ENCODE results near the gene CDK9.
A peak's percentile ranks its signal among the peaks of the same experiment; 100 is the strongest.

The CDK9 gene

DNA sequence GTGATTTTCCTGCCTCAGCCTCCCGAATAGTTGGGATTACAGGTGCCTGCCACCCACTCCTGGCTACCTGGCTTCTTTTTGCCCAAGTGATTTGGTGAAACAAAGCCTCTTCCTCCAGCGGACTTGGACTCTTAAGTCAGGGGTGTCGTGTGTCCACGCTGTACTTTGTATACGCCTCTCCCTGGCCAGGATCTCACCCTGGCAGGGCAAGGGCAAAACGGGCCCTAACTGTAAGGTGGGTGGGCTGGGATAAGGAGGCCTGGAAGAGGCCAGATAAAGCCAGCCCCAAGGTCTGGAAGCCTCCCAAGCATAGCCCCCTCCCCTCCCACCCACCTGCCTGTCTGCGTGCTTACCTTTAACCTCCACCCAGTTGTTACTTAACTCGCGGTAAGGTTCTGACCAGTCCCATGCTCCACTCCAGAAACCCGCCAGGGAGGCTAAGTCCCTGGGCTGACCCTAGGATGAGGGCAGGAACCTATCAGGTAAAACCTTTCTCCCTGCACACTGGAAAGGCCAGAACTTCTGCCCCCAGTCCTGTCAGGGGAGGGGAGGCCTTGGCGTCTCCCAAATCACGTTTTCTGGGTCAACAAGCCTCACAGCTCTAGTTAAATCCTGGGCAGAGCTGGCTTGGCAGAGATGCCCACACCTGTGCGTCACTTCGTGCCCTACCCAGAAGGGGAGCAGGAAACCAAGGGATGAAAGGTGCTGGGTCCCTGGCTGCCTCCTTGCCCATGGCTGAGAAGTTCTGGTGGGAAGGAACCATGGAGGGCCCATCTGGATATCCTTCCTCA, 8.4 kb downstream of the CDK9 start:
- TF ChIP-seq, protein P1, sequence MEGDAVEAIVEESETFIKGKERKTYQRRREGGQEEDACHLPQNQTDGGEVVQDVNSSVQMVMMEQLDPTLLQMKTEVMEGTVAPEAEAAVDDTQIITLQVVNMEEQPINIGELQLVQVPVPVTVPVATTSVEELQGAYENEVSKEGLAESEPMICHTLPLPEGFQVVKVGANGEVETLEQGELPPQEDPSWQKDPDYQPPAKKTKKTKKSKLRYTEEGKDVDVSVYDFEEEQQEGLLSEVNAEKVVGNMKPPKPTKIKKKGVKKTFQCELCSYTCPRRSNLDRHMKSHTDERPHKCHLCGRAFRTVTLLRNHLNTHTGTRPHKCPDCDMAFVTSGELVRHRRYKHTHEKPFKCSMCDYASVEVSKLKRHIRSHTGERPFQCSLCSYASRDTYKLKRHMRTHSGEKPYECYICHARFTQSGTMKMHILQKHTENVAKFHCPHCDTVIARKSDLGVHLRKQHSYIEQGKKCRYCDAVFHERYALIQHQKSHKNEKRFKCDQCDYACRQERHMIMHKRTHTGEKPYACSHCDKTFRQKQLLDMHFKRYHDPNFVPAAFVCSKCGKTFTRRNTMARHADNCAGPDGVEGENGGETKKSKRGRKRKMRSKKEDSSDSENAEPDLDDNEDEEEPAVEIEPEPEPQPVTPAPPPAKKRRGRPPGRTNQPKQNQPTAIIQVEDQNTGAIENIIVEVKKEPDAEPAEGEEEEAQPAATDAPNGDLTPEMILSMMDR (IDR thresholded peaks at IDR 0.05; ENCODE audit: poor library complexity, severe bottlenecking): no peak
- ATAC-seq (ENCODE audit: low read depth) (peak; percentile 5; the same call in 2 of the 3 replicates), DNase-seq (ENCODE audit: low spot score) (no peak)
- Histone ChIP-seq H3K27me3 (ENCODE audit: insufficient read depth, poor library complexity, severe bottlenecking) (no peaks in the 10 kb centered on the region), H3K27ac (ENCODE audit: poor library complexity, severe bottlenecking) (no peak overlapping the region), H3K9me3 (ENCODE audit: severe bottlenecking) (no peaks in the 10 kb centered on the region), H3K36me3 (ENCODE audit: low read depth) (peaks cover 26% of the 10 kb centered on the region), H3K4me3 (ENCODE audit: severe bottlenecking) (no peak overlapping the region), H3K4me1 (ENCODE audit: insufficient read depth, poor library complexity, severe bottlenecking) (no peaks in the 10 kb centered on the region)

DNA sequence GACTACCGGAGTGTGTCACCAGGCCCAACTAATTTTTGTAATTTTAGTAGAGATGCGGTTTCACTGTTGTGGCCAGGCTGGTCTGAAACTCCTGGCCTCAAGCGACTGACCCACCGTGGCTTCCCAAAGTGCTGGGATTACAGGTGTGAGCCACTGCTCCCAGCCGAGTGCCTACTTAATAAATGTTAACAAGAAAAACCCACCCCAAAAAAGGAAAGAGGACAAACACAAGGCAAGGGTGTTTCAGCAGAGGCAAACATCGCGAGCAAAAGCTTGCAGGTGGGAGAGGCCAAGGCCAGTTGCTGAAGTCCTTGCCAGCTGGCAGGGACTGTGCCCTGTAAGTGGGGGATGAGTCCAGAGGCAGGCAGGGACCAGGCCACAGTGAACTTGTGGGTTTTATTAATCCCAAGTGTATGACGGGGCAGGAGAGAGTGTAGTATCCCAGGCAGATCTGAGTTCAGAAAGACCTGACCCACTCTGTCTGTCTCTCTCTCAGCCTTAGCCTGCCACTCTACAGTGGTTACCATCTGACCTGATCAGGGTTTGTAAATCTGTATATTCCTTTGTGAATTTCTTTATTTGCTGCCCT, 10.5 kb downstream of the CDK9 start:
- peak; percentile 41; the same call in 2 of the 3 replicates for ATAC-seq (ENCODE audit: low read depth)
- Histone ChIP-seq H3K9me3 (ENCODE audit: severe bottlenecking) (no peaks in the 10 kb centered on the region), H3K27ac (ENCODE audit: poor library complexity, severe bottlenecking) (no peak overlapping the region), H3K4me3 (ENCODE audit: severe bottlenecking) (no peak overlapping the region), H3K27me3 (ENCODE audit: insufficient read depth, poor library complexity, severe bottlenecking) (no peaks in the 10 kb centered on the region), H3K4me1 (ENCODE audit: insufficient read depth, poor library complexity, severe bottlenecking) (peaks cover 5% of the 10 kb centered on the region), H3K36me3 (ENCODE audit: low read depth) (peaks cover 5% of the 10 kb centered on the region)
- no peak for DNase-seq (ENCODE audit: low spot score)
- TF ChIP-seq, protein P1 (IDR thresholded peaks at IDR 0.05; ENCODE audit: poor library complexity, severe bottlenecking): no peak

DNA sequence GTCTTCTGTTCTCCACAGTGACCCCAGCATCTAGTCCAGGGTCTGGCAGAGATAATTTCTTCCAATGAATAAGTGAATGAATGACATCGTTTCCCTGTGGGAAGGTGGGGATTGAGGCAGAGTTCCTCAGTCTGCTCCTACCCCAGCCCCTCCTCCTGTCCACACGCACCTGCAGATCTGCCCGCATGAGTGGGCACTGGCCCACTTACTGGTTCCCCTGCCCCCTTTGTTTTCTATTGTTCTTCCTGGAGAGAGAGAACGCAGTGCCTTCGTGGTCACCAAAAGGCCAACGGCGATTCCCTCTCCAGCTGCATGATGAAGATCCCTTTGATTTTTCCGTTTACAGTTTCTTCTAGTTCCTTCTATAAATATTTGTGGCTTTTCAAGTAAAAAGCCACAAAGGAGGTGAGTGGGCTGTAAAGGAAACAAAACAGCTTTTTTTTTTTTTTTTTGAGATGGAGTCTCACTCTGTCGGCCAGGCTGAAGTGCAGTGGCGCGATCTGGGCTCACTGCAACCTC, 11.1 kb downstream of the CDK9 start:
- Histone ChIP-seq H3K27ac (ENCODE audit: poor library complexity, severe bottlenecking) (no peak overlapping the region), H3K4me1 (ENCODE audit: insufficient read depth, poor library complexity, severe bottlenecking) (peaks cover 9% of the 10 kb centered on the region), H3K27me3 (ENCODE audit: insufficient read depth, poor library complexity, severe bottlenecking) (no peaks in the 10 kb centered on the region), H3K4me3 (ENCODE audit: severe bottlenecking) (no peak overlapping the region), H3K9me3 (ENCODE audit: severe bottlenecking) (no peaks in the 10 kb centered on the region), H3K36me3 (ENCODE audit: low read depth) (no peaks in the 10 kb centered on the region)
- DNase-seq (ENCODE audit: low spot score): no peak
- TF ChIP-seq, protein P1 (IDR thresholded peaks at IDR 0.05; ENCODE audit: poor library complexity, severe bottlenecking): no peak
- 0 out of 3 replicates have a peak, but pooled peaks have one; percentile 2 for ATAC-seq (ENCODE audit: low read depth)

- TF ChIP-seq, protein P1 (IDR thresholded peaks at IDR 0.05; ENCODE audit: poor library complexity, severe bottlenecking): no peak
- H3K27me3 ChIP-seq (ENCODE audit: insufficient read depth, poor library complexity, severe bottlenecking): no peaks in the 10 kb centered on the region
- peak overlapping the region; percentile 60 for H3K4me3 ChIP-seq (ENCODE audit: severe bottlenecking)
- H3K36me3 ChIP-seq (ENCODE audit: low read depth): peaks cover 28% of the 10 kb centered on the region
- H3K27ac ChIP-seq (ENCODE audit: poor library complexity, severe bottlenecking): peak overlapping the region; percentile 93
- no peaks in the 10 kb centered on the region for H3K9me3 ChIP-seq (ENCODE audit: severe bottlenecking)
- no peak for DNase-seq (ENCODE audit: low spot score)
- peaks cover 22% of the 10 kb centered on the region for H3K4me1 ChIP-seq (ENCODE audit: insufficient read depth, poor library complexity, severe bottlenecking)
- peak; percentile 2; the same call in 2 of the 3 replicates for ATAC-seq (ENCODE audit: low read depth)
Observed at GRCh38 chr9:127801955-127802575, 16.2 kb downstream of the CDK9 start.
